ENCODE data around the gene PEX11A.

The PEX11A gene

DNA sequence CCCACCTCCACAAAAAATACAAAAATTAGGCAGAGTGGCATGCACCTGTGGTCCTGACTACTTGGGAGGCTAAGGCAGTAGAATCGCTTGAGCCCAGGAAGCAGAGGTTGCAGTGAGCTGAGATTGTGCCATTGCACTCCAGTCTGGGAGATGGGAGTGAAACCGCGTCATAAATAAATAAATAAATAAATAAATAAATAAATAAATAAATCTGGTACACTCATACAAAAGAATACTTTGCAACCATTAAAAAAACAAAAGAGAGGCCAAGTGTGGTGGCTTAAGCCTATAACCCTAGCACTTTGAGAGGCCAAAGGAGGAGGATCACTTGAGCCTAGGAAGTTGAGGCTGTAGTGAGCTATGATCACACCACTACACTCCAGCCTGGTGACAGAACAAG, 32.5 kb upstream of the PEX11A start (continued):
- TF ChIP-seq, protein P1, sequence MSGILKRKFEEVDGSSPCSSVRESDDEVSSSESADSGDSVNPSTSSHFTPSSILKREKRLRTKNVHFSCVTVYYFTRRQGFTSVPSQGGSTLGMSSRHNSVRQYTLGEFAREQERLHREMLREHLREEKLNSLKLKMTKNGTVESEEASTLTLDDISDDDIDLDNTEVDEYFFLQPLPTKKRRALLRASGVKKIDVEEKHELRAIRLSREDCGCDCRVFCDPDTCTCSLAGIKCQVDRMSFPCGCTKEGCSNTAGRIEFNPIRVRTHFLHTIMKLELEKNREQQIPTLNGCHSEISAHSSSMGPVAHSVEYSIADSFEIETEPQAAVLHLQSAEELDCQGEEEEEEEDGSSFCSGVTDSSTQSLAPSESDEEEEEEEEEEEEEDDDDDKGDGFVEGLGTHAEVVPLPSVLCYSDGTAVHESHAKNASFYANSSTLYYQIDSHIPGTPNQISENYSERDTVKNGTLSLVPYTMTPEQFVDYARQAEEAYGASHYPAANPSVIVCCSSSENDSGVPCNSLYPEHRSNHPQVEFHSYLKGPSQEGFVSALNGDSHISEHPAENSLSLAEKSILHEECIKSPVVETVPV (CRISPR knock-in tag; IDR thresholded peaks at IDR 0.05), result no peak
- TF ChIP-seq ZFP3 (CRISPR knock-in tag; IDR thresholded peaks at IDR 0.05), result no peak
- no peak for TF ChIP-seq OSR1 (CRISPR knock-in tag; IDR thresholded peaks at IDR 0.05)
- no peak for TF ChIP-seq ESRRG (CRISPR knock-in tag; IDR thresholded peaks at IDR 0.05)
- no peak for TF ChIP-seq ISL1 (CRISPR knock-in tag; IDR thresholded peaks at IDR 0.05)
- TF ChIP-seq ZFP30 (CRISPR knock-in tag; IDR thresholded peaks at IDR 0.05), result no peak
- TF ChIP-seq BACH2 (CRISPR knock-in tag; IDR thresholded peaks at IDR 0.05; ENCODE audit: borderline replicate concordance), result no peak
- no peak for TF ChIP-seq ZC3H10 (CRISPR knock-in tag; IDR thresholded peaks at IDR 0.05)

GRCh38 chr15:89714775-89715174, 24.2 kb upstream of the PEX11A start:
- TF ChIP-seq ZNF70 (CRISPR knock-in tag; IDR thresholded peaks at IDR 0.05) (no peak), ZFP3 (CRISPR knock-in tag; IDR thresholded peaks at IDR 0.05) (no peak), ZNF8 (CRISPR knock-in tag; IDR thresholded peaks at IDR 0.05) (no peak), ZC3H10 (CRISPR knock-in tag; IDR thresholded peaks at IDR 0.05) (no peak), BACH2 (CRISPR knock-in tag; IDR thresholded peaks at IDR 0.05; ENCODE audit: borderline replicate concordance) (no peak), TSHZ2 (CRISPR knock-in tag; IDR thresholded peaks at IDR 0.05) (no peak), GLIS3 (CRISPR knock-in tag; IDR thresholded peaks at IDR 0.05) (no peak), ARNTL (CRISPR knock-in tag; IDR thresholded peaks at IDR 0.05; ENCODE audit: borderline replicate concordance, low read depth) (no peak), TOX (CRISPR knock-in tag; IDR thresholded peaks at IDR 0.05; ENCODE audit: borderline replicate concordance) (no peak), CSDC2 (CRISPR knock-in tag; IDR thresholded peaks at IDR 0.05) (no peak), ZNF565 (CRISPR knock-in tag; conservative IDR thresholded peaks at IDR 0.05; ENCODE audit: low read depth) (no peak), ISL1 (CRISPR knock-in tag; IDR thresholded peaks at IDR 0.05) (no peak)
- TF ChIP-seq, protein P2, sequence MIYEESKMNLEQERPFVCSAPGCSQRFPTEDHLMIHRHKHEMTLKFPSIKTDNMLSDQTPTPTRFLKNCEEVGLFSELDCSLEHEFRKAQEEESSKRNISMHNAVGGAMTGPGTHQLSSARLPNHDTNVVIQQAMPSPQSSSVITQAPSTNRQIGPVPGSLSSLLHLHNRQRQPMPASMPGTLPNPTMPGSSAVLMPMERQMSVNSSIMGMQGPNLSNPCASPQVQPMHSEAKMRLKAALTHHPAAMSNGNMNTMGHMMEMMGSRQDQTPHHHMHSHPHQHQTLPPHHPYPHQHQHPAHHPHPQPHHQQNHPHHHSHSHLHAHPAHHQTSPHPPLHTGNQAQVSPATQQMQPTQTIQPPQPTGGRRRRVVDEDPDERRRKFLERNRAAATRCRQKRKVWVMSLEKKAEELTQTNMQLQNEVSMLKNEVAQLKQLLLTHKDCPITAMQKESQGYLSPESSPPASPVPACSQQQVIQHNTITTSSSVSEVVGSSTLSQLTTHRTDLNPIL (CRISPR knock-in tag; IDR thresholded peaks at IDR 0.05; ENCODE audit: low read depth), result no peak
- TF ChIP-seq, protein P3, sequence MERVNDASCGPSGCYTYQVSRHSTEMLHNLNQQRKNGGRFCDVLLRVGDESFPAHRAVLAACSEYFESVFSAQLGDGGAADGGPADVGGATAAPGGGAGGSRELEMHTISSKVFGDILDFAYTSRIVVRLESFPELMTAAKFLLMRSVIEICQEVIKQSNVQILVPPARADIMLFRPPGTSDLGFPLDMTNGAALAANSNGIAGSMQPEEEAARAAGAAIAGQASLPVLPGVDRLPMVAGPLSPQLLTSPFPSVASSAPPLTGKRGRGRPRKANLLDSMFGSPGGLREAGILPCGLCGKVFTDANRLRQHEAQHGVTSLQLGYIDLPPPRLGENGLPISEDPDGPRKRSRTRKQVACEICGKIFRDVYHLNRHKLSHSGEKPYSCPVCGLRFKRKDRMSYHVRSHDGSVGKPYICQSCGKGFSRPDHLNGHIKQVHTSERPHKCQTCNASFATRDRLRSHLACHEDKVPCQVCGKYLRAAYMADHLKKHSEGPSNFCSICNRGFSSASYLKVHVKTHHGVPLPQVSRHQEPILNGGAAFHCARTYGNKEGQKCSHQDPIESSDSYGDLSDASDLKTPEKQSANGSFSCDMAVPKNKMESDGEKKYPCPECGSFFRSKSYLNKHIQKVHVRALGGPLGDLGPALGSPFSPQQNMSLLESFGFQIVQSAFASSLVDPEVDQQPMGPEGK (CRISPR knock-in tag; IDR thresholded peaks at IDR 0.05; ENCODE audit: borderline replicate concordance), result no peak
- TF ChIP-seq, protein P1 (CRISPR knock-in tag; IDR thresholded peaks at IDR 0.05), result no peak
- no peak for ATAC-seq

GRCh38 chr15:89707577-89707976, 17.0 kb upstream of the PEX11A start:
- TF ChIP-seq ISL1 (CRISPR knock-in tag; IDR thresholded peaks at IDR 0.05) (no peak), ZNF70 (CRISPR knock-in tag; IDR thresholded peaks at IDR 0.05) (no peak), TSHZ2 (CRISPR knock-in tag; IDR thresholded peaks at IDR 0.05) (no peak), CSDC2 (CRISPR knock-in tag; IDR thresholded peaks at IDR 0.05) (no peak), ZFP30 (CRISPR knock-in tag; IDR thresholded peaks at IDR 0.05) (no peak), BACH2 (CRISPR knock-in tag; IDR thresholded peaks at IDR 0.05; ENCODE audit: borderline replicate concordance) (no peak), RARB (CRISPR knock-in tag; IDR thresholded peaks at IDR 0.05) (no peak), SNAI2 (CRISPR knock-in tag; IDR thresholded peaks at IDR 0.05) (no peak), ZC3H10 (CRISPR knock-in tag; IDR thresholded peaks at IDR 0.05) (no peak)
- ATAC-seq, result no peak

Data from SK-N-SH treated with all-trans-retinoic acid at 6 μM for 48 hours (cell line).